Stimulated activated naive CD4-positive, alpha-beta T cell (primary cell): ENCODE results near the gene TUFM.
"Not testable (repeated sequence)": the region's sequence is repeated elsewhere in the genome, so short reads cannot be mapped to it uniquely, and the experiment has no call there.

ENCODE experiments used
- DNase-seq, 6 experiments: peaks; one replicate each; lab custom pipeline; 2025; lab: John Stamatoyannopoulos, UW

Gene TUFM

GRCh38 chr16:28875134-28876018 lies 29.2 kb upstream of the TUFM start:
- DNase-seq: no peak

GRCh38 chr16:28874406-28874805 lies 28.3 kb upstream of the TUFM start:
- DNase-seq: no peak

- DNase-seq: peak; percentile 26 to 59 (median 44)
Observed at GRCh38 chr16:28873543-28874201, 27.5 kb upstream of the TUFM start.

- no peak for DNase-seq
Observed at GRCh38 chr16:28872952-28873351, 26.8 kb upstream of the TUFM start.

GRCh38 chr16:28869201-28869600 lies 23.1 kb upstream of the TUFM start:
- no peak for DNase-seq

GRCh38 chr16:28867646-28868045 lies 21.5 kb upstream of the TUFM start:
- DNase-seq: not testable (repeated sequence)

- no peak for DNase-seq
Observed at GRCh38 chr16:28867241-28867640, 21.1 kb upstream of the TUFM start.

GRCh38 chr16:28866454-28866804 lies 20.3 kb upstream of the TUFM start:
- DNase-seq: no peak

- no peak for DNase-seq
Observed at GRCh38 chr16:28865722-28866453, 19.7 kb upstream of the TUFM start.

GRCh38 chr16:28865001-28865688 lies 19.0 kb upstream of the TUFM start:
- no peak for DNase-seq

GRCh38 chr16:28863929-28864793 lies 18.0 kb upstream of the TUFM start:
- DNase-seq: peak in 4 of 6 experiments; percentile 9 to 38 (median 18)

GRCh38 chr16:28859326-28859725 lies 13.2 kb upstream of the TUFM start:
- no peak for DNase-seq

- DNase-seq: no peak
Observed at GRCh38 chr16:28858421-28858820, 12.3 kb upstream of the TUFM start.

- DNase-seq: no peak
Observed at GRCh38 chr16:28846933-28847273, 755 bp upstream of the TUFM start.

GRCh38 chr16:28845761-28846079 lies 428 bp downstream of the TUFM start:
- DNase-seq: no peak

GRCh38 chr16:28845293-28845692 lies 855 bp downstream of the TUFM start:
- DNase-seq: no peak

GRCh38 chr16:28844226-28844885 lies 1.8 kb downstream of the TUFM start:
- DNase-seq: no peak

GRCh38 chr16:28843766-28844165 lies 2.4 kb downstream of the TUFM start:
- no peak for DNase-seq

GRCh38 chr16:28842696-28843095 lies 3.5 kb downstream of the TUFM start:
- DNase-seq: no peak

- DNase-seq: no peak
Observed at GRCh38 chr16:28839899-28840298, 6.2 kb downstream of the TUFM start.
